ENCODE results near the gene KCNT1.

The KCNT1 gene

GRCh38 chr9:135773530-135774238 lies 71.7 kb downstream of the KCNT1 start:
- Histone ChIP-seq H2BK120ac (ENCODE audit: low read depth, low read length) (no peak overlapping the region), H3K23ac (ENCODE audit: low read depth, low read length, poor library complexity) (peak overlapping the region; percentile 73), H2AK5ac (ENCODE audit: low read depth, low read length) (peak overlapping the region; percentile 96), H3K27ac (replicated peaks; ENCODE audit: low read length) (no peak overlapping the region), H3K9me3 (replicated peaks in 1 of 2; ENCODE audit: control insufficient read depth in 2 of 2, insufficient read depth in 1 of 2, low read depth in 1 of 2, low read length in 2 of 2) (peaks cover 0 to 4% of the 10 kb centered on the region in 2 donors), H2AFZ (ENCODE audit: low read length) (no peak overlapping the region), H3K9ac (ENCODE audit: low read depth, low read length, poor library complexity) (peak overlapping the region; percentile 77), H3K4me1 (ENCODE audit: control insufficient read depth in 2 of 2, insufficient read depth in 1 of 2, low read depth in 1 of 2, low read length in 2 of 2) (peaks cover 0 to 16% of the 10 kb centered on the region in 2 donors), H3K4me2 (ENCODE audit: insufficient read depth, low read length, poor library complexity, severe bottlenecking) (no peak overlapping the region), H2BK12ac (ENCODE audit: low read length) (peak overlapping the region; percentile 30), H2BK5ac (ENCODE audit: low read length) (no peak overlapping the region), H3K36me3 (replicated peaks in 1 of 2; ENCODE audit: control insufficient read depth in 2 of 2, insufficient read depth in 2 of 2, low read length in 2 of 2) (no peaks in the 10 kb centered on the region), H3K27me3 (ENCODE audit: control insufficient read depth in 3 of 3, insufficient read depth in 3 of 3, low read depth in 1 of 3, low read length in 3 of 3) (peaks cover 0 to 3% (median 0%) of the 10 kb centered on the region in 3 experiments), H4K8ac (ENCODE audit: low read depth, low read length) (peak overlapping the region; percentile 52), H3K79me1 (ENCODE audit: low read depth, low read length) (peaks cover 7% of the 10 kb centered on the region), H3K18ac (ENCODE audit: low read length) (peak overlapping the region; percentile 85), H2BK15ac (ENCODE audit: low read length) (peak overlapping the region; percentile 91), H4K91ac (ENCODE audit: low read depth, low read length, poor library complexity) (peak overlapping the region; percentile 72), H3K4ac (ENCODE audit: low read length) (peak overlapping the region; percentile 89), H3K14ac (ENCODE audit: low read length) (peak overlapping the region; percentile 99), H3K4me3 (ENCODE audit: low read length in 2 of 2) (peak overlapping the region in 1 of 2 donors; percentile 68)
- DNase-seq (ENCODE audit: low spot score), result no peak
- WGBS, 2 donors (ENCODE audit: extremely low coverage in 2 of 2, insufficient read length in 2 of 2, insufficient replicate concordance in 1 of 2), result no CpG with 5 or more reads among the region's 11 CpGs

DNA sequence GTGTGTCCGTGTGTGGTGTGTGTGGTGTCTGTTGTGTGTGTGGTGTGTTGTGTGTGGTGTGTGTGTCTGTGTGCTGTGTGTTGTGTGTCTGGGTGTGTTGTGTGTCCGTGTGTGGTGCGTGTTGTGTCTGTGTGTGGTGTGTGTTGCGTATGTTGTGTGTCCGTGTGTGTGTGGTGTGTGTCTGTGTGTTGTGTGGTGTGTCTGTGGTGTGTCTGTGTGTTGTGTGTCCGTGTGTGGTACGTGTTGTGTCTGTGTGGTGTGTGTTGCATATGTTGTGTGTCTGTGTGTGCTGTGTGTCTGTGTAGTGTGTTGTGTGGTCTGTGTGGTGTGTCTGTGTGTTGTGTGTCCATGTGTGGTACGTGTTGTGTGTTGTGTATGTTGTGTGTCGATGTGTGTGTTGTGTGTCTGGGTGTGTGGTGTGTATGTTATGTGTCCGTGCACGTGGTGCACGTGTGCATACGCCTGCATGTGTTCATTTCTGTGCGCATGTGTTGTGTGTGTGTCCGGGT lies 72.3 kb downstream of the KCNT1 start:
- Histone ChIP-seq H3K4me1 (ENCODE audit: control insufficient read depth in 2 of 2, insufficient read depth in 1 of 2, low read depth in 1 of 2, low read length in 2 of 2) (peaks cover 0 to 16% of the 10 kb centered on the region in 2 donors), H3K4me3 (ENCODE audit: low read length in 2 of 2) (peak overlapping the region in 1 of 2 donors; percentile 68), H3K27ac (replicated peaks; ENCODE audit: low read length) (no peak overlapping the region), H3K4me2 (ENCODE audit: insufficient read depth, low read length, poor library complexity, severe bottlenecking) (no peak overlapping the region), H3K4ac (ENCODE audit: low read length) (peak overlapping the region; percentile 39), H2BK5ac (ENCODE audit: low read length) (no peak overlapping the region), H4K91ac (ENCODE audit: low read depth, low read length, poor library complexity) (no peak overlapping the region), H3K27me3 (ENCODE audit: control insufficient read depth in 3 of 3, insufficient read depth in 3 of 3, low read depth in 1 of 3, low read length in 3 of 3) (peaks cover 0 to 3% (median 0%) of the 10 kb centered on the region in 3 experiments), H3K23ac (ENCODE audit: low read depth, low read length, poor library complexity) (peak overlapping the region; percentile 4), H3K18ac (ENCODE audit: low read length) (no peak overlapping the region), H3K79me1 (ENCODE audit: low read depth, low read length) (peaks cover 5% of the 10 kb centered on the region), H2AK5ac (ENCODE audit: low read depth, low read length) (peak overlapping the region; percentile 70), H3K9me3 (replicated peaks in 1 of 2; ENCODE audit: control insufficient read depth in 2 of 2, insufficient read depth in 1 of 2, low read depth in 1 of 2, low read length in 2 of 2) (peaks cover 0 to 4% of the 10 kb centered on the region in 2 donors), H3K36me3 (replicated peaks in 1 of 2; ENCODE audit: control insufficient read depth in 2 of 2, insufficient read depth in 2 of 2, low read length in 2 of 2) (no peaks in the 10 kb centered on the region), H2AFZ (ENCODE audit: low read length) (no peak overlapping the region), H2BK12ac (ENCODE audit: low read length) (peak overlapping the region; percentile 30), H2BK15ac (ENCODE audit: low read length) (no peak overlapping the region), H4K8ac (ENCODE audit: low read depth, low read length) (no peak overlapping the region), H3K14ac (ENCODE audit: low read length) (peak overlapping the region; percentile 97), H2BK120ac (ENCODE audit: low read depth, low read length) (no peak overlapping the region), H3K9ac (ENCODE audit: low read depth, low read length, poor library complexity) (peak overlapping the region; percentile 68)
- WGBS, 2 donors (ENCODE audit: extremely low coverage in 2 of 2, insufficient read length in 2 of 2, insufficient replicate concordance in 1 of 2), result 100% methylated on average over 2 of the region's 15 CpGs; no CpG with 5 or more reads in 1 of the 2 donors
- DNase-seq (ENCODE audit: low spot score), result no peak

- WGBS, 2 donors (ENCODE audit: extremely low coverage in 2 of 2, insufficient read length in 2 of 2, insufficient replicate concordance in 1 of 2), result no CpG with 5 or more reads among the region's 24 CpGs
- H3K36me3 ChIP-seq (replicated peaks in 1 of 2; ENCODE audit: control insufficient read depth in 2 of 2, insufficient read depth in 2 of 2, low read length in 2 of 2), result no peaks in the 10 kb centered on the region
- peak overlapping the region in 1 of 2 donors; percentile 12 for H3K4me3 ChIP-seq (ENCODE audit: low read length in 2 of 2)
- H2BK15ac ChIP-seq (ENCODE audit: low read length), result no peak overlapping the region
- no peak overlapping the region for H3K14ac ChIP-seq (ENCODE audit: low read length)
- peak overlapping the region; percentile 4 for H3K23ac ChIP-seq (ENCODE audit: low read depth, low read length, poor library complexity)
- peaks cover 0 to 6% (median 0%) of the 10 kb centered on the region in 3 experiments for H3K27me3 ChIP-seq (ENCODE audit: control insufficient read depth in 3 of 3, insufficient read depth in 3 of 3, low read depth in 1 of 3, low read length in 3 of 3)
- no peak overlapping the region for H3K4ac ChIP-seq (ENCODE audit: low read length)
- no peak overlapping the region for H4K91ac ChIP-seq (ENCODE audit: low read depth, low read length, poor library complexity)
- no peak overlapping the region for H3K4me2 ChIP-seq (ENCODE audit: insufficient read depth, low read length, poor library complexity, severe bottlenecking)
- peak overlapping the region; percentile 70 for H2AK5ac ChIP-seq (ENCODE audit: low read depth, low read length)
- H2BK5ac ChIP-seq (ENCODE audit: low read length), result peak overlapping the region; percentile 53
- peak overlapping the region; percentile 41 for H2BK12ac ChIP-seq (ENCODE audit: low read length)
- no peak overlapping the region for H2BK120ac ChIP-seq (ENCODE audit: low read depth, low read length)
- H3K4me1 ChIP-seq (ENCODE audit: control insufficient read depth in 2 of 2, insufficient read depth in 1 of 2, low read depth in 1 of 2, low read length in 2 of 2), result peaks cover 0 to 16% of the 10 kb centered on the region in 2 donors
- H2AFZ ChIP-seq (ENCODE audit: low read length), result no peak overlapping the region
- no peak for DNase-seq (ENCODE audit: low spot score)
- H3K79me1 ChIP-seq (ENCODE audit: low read depth, low read length), result peaks cover 6% of the 10 kb centered on the region
- no peak overlapping the region for H4K8ac ChIP-seq (ENCODE audit: low read depth, low read length)
- peak overlapping the region; percentile 70 for H3K9ac ChIP-seq (ENCODE audit: low read depth, low read length, poor library complexity)
- peak overlapping the region; percentile 53 for H3K18ac ChIP-seq (ENCODE audit: low read length)
- H3K27ac ChIP-seq (replicated peaks; ENCODE audit: low read length), result no peak overlapping the region
- peaks cover 0 to 4% of the 10 kb centered on the region in 2 donors for H3K9me3 ChIP-seq (replicated peaks in 1 of 2; ENCODE audit: control insufficient read depth in 2 of 2, insufficient read depth in 1 of 2, low read depth in 1 of 2, low read length in 2 of 2)
These were observed 73.0 kb downstream of the KCNT1 start for GRCh38 chr9:135774794-135775525.

DNA sequence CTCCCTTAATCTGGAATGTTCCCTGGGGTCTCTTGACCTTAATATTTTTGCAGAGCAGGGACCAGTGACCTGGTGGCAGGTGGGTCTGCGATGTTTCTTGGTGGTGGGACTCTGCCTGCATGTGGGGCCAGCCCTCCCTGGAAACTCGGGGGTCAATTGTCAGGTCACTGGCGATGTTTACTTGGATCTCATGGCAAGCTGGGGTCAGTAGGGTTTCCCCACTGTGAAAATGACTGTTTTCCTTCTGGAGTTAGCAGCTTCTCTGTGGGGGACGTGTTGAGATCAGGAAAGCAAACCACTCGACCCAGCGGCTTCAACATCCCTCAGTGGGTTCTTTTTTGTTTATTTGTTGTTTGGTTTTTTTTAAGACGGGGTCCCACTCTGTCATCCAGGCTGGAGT lies 73.9 kb downstream of the KCNT1 start:
- H2BK5ac ChIP-seq (ENCODE audit: low read length), result no peak overlapping the region
- H3K4ac ChIP-seq (ENCODE audit: low read length), result no peak overlapping the region
- WGBS, 2 donors (ENCODE audit: extremely low coverage in 2 of 2, insufficient read length in 2 of 2, insufficient replicate concordance in 1 of 2), result no CpG with 5 or more reads among the region's 7 CpGs
- peaks cover 6% of the 10 kb centered on the region for H3K79me1 ChIP-seq (ENCODE audit: low read depth, low read length)
- no peak overlapping the region for H3K14ac ChIP-seq (ENCODE audit: low read length)
- no peak for DNase-seq (ENCODE audit: low spot score)
- no peaks in the 10 kb centered on the region for H3K36me3 ChIP-seq (replicated peaks in 1 of 2; ENCODE audit: control insufficient read depth in 2 of 2, insufficient read depth in 2 of 2, low read length in 2 of 2)
- no peak overlapping the region for H3K27ac ChIP-seq (replicated peaks; ENCODE audit: low read length)
- H2AK5ac ChIP-seq (ENCODE audit: low read depth, low read length), result no peak overlapping the region
- H2BK12ac ChIP-seq (ENCODE audit: low read length), result no peak overlapping the region
- H3K18ac ChIP-seq (ENCODE audit: low read length), result peak overlapping the region; percentile 57
- H3K9me3 ChIP-seq (replicated peaks in 1 of 2; ENCODE audit: control insufficient read depth in 2 of 2, insufficient read depth in 1 of 2, low read depth in 1 of 2, low read length in 2 of 2), result peaks cover 0 to 4% of the 10 kb centered on the region in 2 donors
- H3K4me2 ChIP-seq (ENCODE audit: insufficient read depth, low read length, poor library complexity, severe bottlenecking), result no peak overlapping the region
- H3K4me3 ChIP-seq (ENCODE audit: low read length in 2 of 2), result no peak overlapping the region
- H3K9ac ChIP-seq (ENCODE audit: low read depth, low read length, poor library complexity), result no peak overlapping the region
- no peak overlapping the region for H4K8ac ChIP-seq (ENCODE audit: low read depth, low read length)
- H3K27me3 ChIP-seq (ENCODE audit: control insufficient read depth in 3 of 3, insufficient read depth in 3 of 3, low read depth in 1 of 3, low read length in 3 of 3), result peaks cover 0 to 9% (median 0%) of the 10 kb centered on the region in 3 experiments
- no peak overlapping the region for H2BK15ac ChIP-seq (ENCODE audit: low read length)
- no peak overlapping the region for H2AFZ ChIP-seq (ENCODE audit: low read length)
- H4K91ac ChIP-seq (ENCODE audit: low read depth, low read length, poor library complexity), result peak overlapping the region; percentile 72
- no peak overlapping the region for H2BK120ac ChIP-seq (ENCODE audit: low read depth, low read length)
- H3K4me1 ChIP-seq (ENCODE audit: control insufficient read depth in 2 of 2, insufficient read depth in 1 of 2, low read depth in 1 of 2, low read length in 2 of 2), result peaks cover 0 to 16% of the 10 kb centered on the region in 2 donors
- H3K23ac ChIP-seq (ENCODE audit: low read depth, low read length, poor library complexity), result no peak overlapping the region
